Hepatocyte (in vitro differentiated cells): Measurements from ENCODE around the gene TM4SF5. TPM values are rescaled to one million over a fixed set of nuclear protein-coding genes. Genes with fewer than 3 reads are reported as not detected.

ENCODE experiments used
- DNase-seq: peaks from one replicate; pipeline ENCODE4 v3.0.0-alpha.2; 2016; ENCODE audit warnings: low spot score
- H2AFZ ChIP-seq: fragments of 200-600 bp; sonication (generic); 2 replicates; pipeline ENCODE4 v1.6.0; 2016; ENCODE audit warnings: antibody characterized with exemption, mild to moderate bottlenecking
- H3K27ac ChIP-seq: fragments of 200-600 bp; sonication (generic); 2 replicates; pipeline ENCODE4 v1.5.1; 2016; ENCODE audit warnings: mild to moderate bottlenecking
- H3K27me3 ChIP-seq: fragments of 200-600 bp; sonication (generic); 2 replicates; pipeline ENCODE4 v1.6.1; 2016
- H3K36me3 ChIP-seq: fragments of 200-600 bp; sonication (generic); replicated peaks from 2 replicates; pipeline ENCODE4 v1.5.1; 2016; ENCODE audit warnings: low read depth; ENCODE audit not compliant: insufficient read depth
- H3K4me1 ChIP-seq: fragments of 200-600 bp; sonication (generic); 2 replicates; pipeline ENCODE4 v1.5.1; 2016; ENCODE audit warnings: mild to moderate bottlenecking, moderate library complexity; ENCODE audit not compliant: insufficient read depth
- H3K4me2 ChIP-seq: fragments of 200-600 bp; sonication (generic); 2 replicates; pipeline ENCODE4 v1.6.0; 2016
- H3K4me3 ChIP-seq: fragments of 200-600 bp; sonication (generic); 2 replicates; pipeline ENCODE4 v1.5.1; 2016; ENCODE audit warnings: mild to moderate bottlenecking
- H3K79me2 ChIP-seq: fragments of 200-600 bp; sonication (generic); 2 replicates; pipeline ENCODE4 v1.6.0; 2017; ENCODE audit warnings: mild to moderate bottlenecking
- H3K9me2 ChIP-seq: fragments of 200-600 bp; sonication (generic); replicated peaks from 2 replicates; pipeline ENCODE4 v1.6.0; 2017; ENCODE audit warnings: mild to moderate bottlenecking; ENCODE audit not compliant: insufficient read depth
- H3K9me3 ChIP-seq: fragments of 200-600 bp; sonication (generic); 2 replicates; pipeline ENCODE4 v1.5.1; 2016; ENCODE audit warnings: low read depth, mild to moderate bottlenecking
- H4K20me1 ChIP-seq: fragments of 200-600 bp; sonication (generic); 2 replicates; pipeline ENCODE4 v1.6.0; 2016; ENCODE audit warnings: mild to moderate bottlenecking; ENCODE audit not compliant: insufficient read depth, poor library complexity, severe bottlenecking
- CTCF ChIP-seq: fragments of 200-600 bp; sonication (generic); IDR thresholded peaks from 2 replicates; pipeline ENCODE4 v1.5.1; 2016; ENCODE audit warnings: antibody characterized with exemption, mild to moderate bottlenecking; ENCODE audit not compliant: poor library complexity
- EZH2 ChIP-seq: fragments of 200-600 bp; sonication (generic); IDR thresholded peaks from 2 replicates; pipeline ENCODE4 v1.6.1; 2016; ENCODE audit warnings: antibody characterized with exemption, mild to moderate bottlenecking, borderline replicate concordance
- EZH2phosphoT487 ChIP-seq: fragments of 200-600 bp; sonication (generic); IDR thresholded peaks from one replicate; pipeline ENCODE4 v1.6.1; 2018; ENCODE audit warnings: antibody characterized with exemption, mild to moderate bottlenecking, low read depth, moderate library complexity; ENCODE audit not compliant: unreplicated experiment, severe bottlenecking
- WGBS: methylation state at CpG from one replicate; pipeline ENCODE4 v1.1.6; 2016; ENCODE audit warnings: low lambda C conversion rate; ENCODE audit errors: missing lambda C conversion rate; 5-methylcytosine and 5-hydroxymethylcytosine counted together
- polyA plus RNA-seq: library from polyadenylated mRNA; unstranded; fragments of >200 nt; fragmentation: Nextera tagmentation; extraction: Ambion mirVana; gene quantifications from 2 replicates; pipeline ENCODE4 v1.2.1, GENCODE V29; 2016
- total RNA-seq: library from RNA; depleted of rRNA; stranded (reverse); fragments of >200 nt; gene quantifications from 2 replicates; pipeline ENCODE4 v1.2.3, GENCODE V29; 2014

The TM4SF5 gene, protein sequence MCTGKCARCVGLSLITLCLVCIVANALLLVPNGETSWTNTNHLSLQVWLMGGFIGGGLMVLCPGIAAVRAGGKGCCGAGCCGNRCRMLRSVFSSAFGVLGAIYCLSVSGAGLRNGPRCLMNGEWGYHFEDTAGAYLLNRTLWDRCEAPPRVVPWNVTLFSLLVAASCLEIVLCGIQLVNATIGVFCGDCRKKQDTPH
- total RNA-seq (16.7 and 20.8 TPM in 2 replicates), polyA plus RNA-seq (42.6 and 54.0 TPM in 2 replicates)

DNA sequence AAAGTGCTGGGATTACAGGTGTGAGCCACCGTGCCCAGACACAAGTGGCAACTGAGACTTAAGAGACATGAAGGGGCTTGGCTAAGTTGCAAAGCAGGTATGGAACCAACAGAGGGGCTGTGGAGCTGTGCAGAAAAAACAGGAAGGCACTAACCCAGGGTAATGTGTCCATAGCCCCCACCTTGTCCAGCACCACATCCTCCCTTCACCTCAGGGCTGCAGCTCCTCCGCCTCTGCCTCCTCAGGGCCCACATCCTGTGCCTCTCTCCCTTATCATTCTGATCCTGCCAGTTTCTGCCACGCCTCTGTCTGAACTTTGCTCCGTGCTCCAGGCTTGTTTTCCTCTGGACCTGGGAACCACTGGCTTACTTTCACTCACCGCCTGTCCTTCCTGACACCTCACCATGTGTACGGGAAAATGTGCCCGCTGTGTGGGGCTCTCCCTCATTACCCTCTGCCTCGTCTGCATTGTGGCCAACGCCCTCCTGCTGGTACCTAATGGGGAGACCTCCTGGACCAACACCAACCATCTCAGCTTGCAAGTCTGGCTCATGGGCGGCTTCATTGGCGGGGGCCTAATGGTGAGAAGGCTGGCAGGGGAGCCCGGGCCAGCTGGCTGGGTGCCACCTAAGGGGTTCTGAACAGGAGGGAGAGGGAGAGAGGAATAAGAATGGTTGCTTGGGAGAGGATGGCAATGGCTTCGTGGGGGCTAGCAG, at the start of gene TM4SF5:
TM4SF5 (plus strand) TSS at position 368 of the 716 bp plus-strand sequence; CDS start at position 405, 37 bp downstream.
- Histone ChIP-seq H3K4me3 (no peak within 1 kb of the TSS), H4K20me1 (no peaks in the 10 kb centered on the region), H3K27ac (peak within 1 kb of the TSS; percentile 78), H3K9me3 (no peaks in the 10 kb centered on the region), H3K4me1 (peaks cover 9% of the 10 kb centered on the region), H3K27me3 (no peaks in the 10 kb centered on the region), H3K79me2 (no peaks in the 10 kb centered on the region), H3K36me3 (no peaks in the 10 kb centered on the region), H3K4me2 (peak within 1 kb of the TSS; percentile 62), H2AFZ (no peak within 1 kb of the TSS), H3K9me2 (no peaks in the 10 kb centered on the region)
- TF ChIP-seq EZH2: no peak
- TF ChIP-seq CTCF: no peak
- no peak for TF ChIP-seq EZH2phosphoT487
- WGBS: 68% methylated on average over 13 of the region's 13 CpGs
- DNase-seq: peak; percentile 81

DNA sequence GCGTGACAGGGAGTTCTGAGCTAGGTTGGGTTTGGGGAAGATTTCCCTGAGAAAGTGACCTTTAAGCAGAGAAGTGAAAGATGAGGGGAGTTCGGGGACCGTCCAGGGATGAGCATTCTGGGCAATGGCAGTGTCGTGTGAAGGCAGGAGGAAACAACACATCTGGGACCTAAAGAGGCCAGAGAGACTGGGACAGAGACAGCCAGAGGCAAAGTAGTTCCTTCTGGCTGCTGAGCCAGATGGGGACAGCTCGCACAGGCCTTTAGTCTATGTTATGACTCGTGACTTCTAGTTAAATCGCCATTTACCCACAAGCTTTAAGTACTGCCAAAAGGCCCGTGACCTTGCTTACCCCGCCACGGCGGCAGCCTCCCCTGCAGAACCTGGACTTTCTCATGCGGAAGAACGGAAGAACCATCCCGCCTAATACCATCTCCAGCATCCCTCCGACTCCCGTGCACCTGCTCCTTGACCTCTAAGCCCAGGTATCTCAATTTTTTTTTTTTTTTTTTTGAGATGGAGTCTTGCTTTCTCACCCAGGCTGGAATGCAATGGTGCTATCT, 48.9 kb upstream of the TM4SF5 start:
- DNase-seq: no peak
- 94% methylated on average over 16 of the region's 16 CpGs for WGBS
- peak overlapping the region; percentile 96 for H3K27ac ChIP-seq

GRCh38 chr17:4724650-4725049, 47.0 kb upstream of the TM4SF5 start:
- Histone ChIP-seq H4K20me1 (no peaks in the 10 kb centered on the region), H3K9me3 (no peaks in the 10 kb centered on the region), H3K4me1 (peaks cover 18% of the 10 kb centered on the region), H2AFZ (no peak overlapping the region), H3K9me2 (no peaks in the 10 kb centered on the region), H3K27ac (no peak overlapping the region), H3K79me2 (no peaks in the 10 kb centered on the region), H3K4me2 (no peak overlapping the region), H3K36me3 (no peaks in the 10 kb centered on the region), H3K4me3 (no peak overlapping the region), H3K27me3 (no peaks in the 10 kb centered on the region)
- TF ChIP-seq EZH2 (no peak), EZH2phosphoT487 (no peak), CTCF (no peak)
- no peak for DNase-seq
- 84% methylated on average over 5 of the region's 5 CpGs for WGBS

More for the DNA sequence above, 48.9 kb upstream of the TM4SF5 start:
- Histone ChIP-seq H3K4me3 (no peak overlapping the region), H3K36me3 (no peaks in the 10 kb centered on the region), H3K9me2 (no peaks in the 10 kb centered on the region), H3K4me2 (no peak overlapping the region), H3K9me3 (no peaks in the 10 kb centered on the region), H3K4me1 (peaks cover 18% of the 10 kb centered on the region), H3K79me2 (no peaks in the 10 kb centered on the region), H3K27me3 (no peaks in the 10 kb centered on the region), H2AFZ (no peak overlapping the region), H4K20me1 (no peaks in the 10 kb centered on the region)
- TF ChIP-seq CTCF: no peak
- TF ChIP-seq EZH2phosphoT487: no peak
- TF ChIP-seq EZH2: no peak
